ENCODE data around the gene ASB6. TPM values are rescaled to one million over a fixed set of nuclear protein-coding genes. Genes with fewer than 3 reads are reported as not detected.

The ASB6 gene
- total RNA-seq, 2 experiments from 2014 or later, result 19.0 to 21.4 TPM

DNA sequence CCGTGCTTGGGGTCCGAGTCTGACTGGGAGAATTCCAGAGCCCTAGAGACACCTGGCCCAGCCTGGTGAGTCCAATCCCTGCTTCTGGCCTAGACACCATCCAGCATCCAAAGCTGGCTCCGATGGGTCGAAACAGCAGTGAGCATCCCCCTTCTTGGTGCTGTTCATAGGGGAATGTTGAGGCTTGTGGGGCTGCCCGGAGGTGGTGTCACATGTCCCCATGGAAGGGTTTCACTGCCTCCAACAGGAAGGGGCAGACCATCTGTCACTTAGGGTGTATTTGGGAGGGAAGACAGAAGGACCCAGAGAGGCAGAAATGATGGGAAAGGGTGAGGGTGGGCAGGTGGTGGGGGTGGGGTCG, 34.9 kb downstream of the ASB6 start:
- no peak overlapping the region for H3K27ac ChIP-seq (ENCODE audit: low read depth, low read length, poor library complexity, severe bottlenecking)
- ChIA-PET POLR2A (no interaction called here), CTCF (ENCODE audit: unreplicated experiment) (no interaction called here)
- H2AFZ ChIP-seq (ENCODE audit: low read length), result peak overlapping the region; percentile 80; the same call in 1 of the 2 replicates
- H3K4me1 ChIP-seq (ENCODE audit: insufficient read depth, low read length, poor library complexity, severe bottlenecking), result peaks cover 41% of the 10 kb centered on the region
- peak overlapping the region; percentile 50; the same call in 1 of the 2 replicates for H3K4me2 ChIP-seq (ENCODE audit: low read length)
- no TSS peak for BruUV-seq (replicated peaks)
- H3K9me2 ChIP-seq (ENCODE audit: insufficient read depth, low read length), result no peaks in the 10 kb centered on the region
- no peaks in the 10 kb centered on the region for H3K36me3 ChIP-seq (ENCODE audit: insufficient read depth, low read length)
- TF ChIP-seq EZH2phosphoT487 (IDR thresholded peaks at IDR 0.05; ENCODE audit: borderline replicate concordance, low read depth, low read length), result no peak
- TF ChIP-seq, protein P1, sequence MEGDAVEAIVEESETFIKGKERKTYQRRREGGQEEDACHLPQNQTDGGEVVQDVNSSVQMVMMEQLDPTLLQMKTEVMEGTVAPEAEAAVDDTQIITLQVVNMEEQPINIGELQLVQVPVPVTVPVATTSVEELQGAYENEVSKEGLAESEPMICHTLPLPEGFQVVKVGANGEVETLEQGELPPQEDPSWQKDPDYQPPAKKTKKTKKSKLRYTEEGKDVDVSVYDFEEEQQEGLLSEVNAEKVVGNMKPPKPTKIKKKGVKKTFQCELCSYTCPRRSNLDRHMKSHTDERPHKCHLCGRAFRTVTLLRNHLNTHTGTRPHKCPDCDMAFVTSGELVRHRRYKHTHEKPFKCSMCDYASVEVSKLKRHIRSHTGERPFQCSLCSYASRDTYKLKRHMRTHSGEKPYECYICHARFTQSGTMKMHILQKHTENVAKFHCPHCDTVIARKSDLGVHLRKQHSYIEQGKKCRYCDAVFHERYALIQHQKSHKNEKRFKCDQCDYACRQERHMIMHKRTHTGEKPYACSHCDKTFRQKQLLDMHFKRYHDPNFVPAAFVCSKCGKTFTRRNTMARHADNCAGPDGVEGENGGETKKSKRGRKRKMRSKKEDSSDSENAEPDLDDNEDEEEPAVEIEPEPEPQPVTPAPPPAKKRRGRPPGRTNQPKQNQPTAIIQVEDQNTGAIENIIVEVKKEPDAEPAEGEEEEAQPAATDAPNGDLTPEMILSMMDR (conservative IDR thresholded peaks at IDR 0.05; ENCODE audit: low read length), result no peak
- H4K20me1 ChIP-seq (ENCODE audit: insufficient read depth, low read length), result no peaks in the 10 kb centered on the region
- no peaks in the 10 kb centered on the region for H3K9me3 ChIP-seq (ENCODE audit: low read length)
- intact Hi-C loops (cut with micrococcal nuclease; ENCODE audit: unreplicated experiment), result no loop called here
- no peaks in the 10 kb centered on the region for H3K79me2 ChIP-seq (ENCODE audit: insufficient read depth, low read depth, low read length)
- no peak overlapping the region for H3K4me3 ChIP-seq (ENCODE audit: low read depth, low read length, poor library complexity, severe bottlenecking)
- DNase-seq (ENCODE audit: low spot score), result no peak

GRCh38 chr9:129606161-129607026, 35.6 kb downstream of the ASB6 start:
- Histone ChIP-seq H3K9me3 (ENCODE audit: low read length) (no peaks in the 10 kb centered on the region), H3K79me2 (ENCODE audit: insufficient read depth, low read depth, low read length) (no peaks in the 10 kb centered on the region), H3K4me3 (ENCODE audit: low read depth, low read length, poor library complexity, severe bottlenecking) (no peak overlapping the region), H3K27ac (ENCODE audit: low read depth, low read length, poor library complexity, severe bottlenecking) (no peak overlapping the region), H3K4me2 (ENCODE audit: low read length) (no peak overlapping the region), H2AFZ (ENCODE audit: low read length) (no peak overlapping the region), H4K20me1 (ENCODE audit: insufficient read depth, low read length) (no peaks in the 10 kb centered on the region), H3K36me3 (ENCODE audit: insufficient read depth, low read length) (no peaks in the 10 kb centered on the region), H3K4me1 (ENCODE audit: insufficient read depth, low read length, poor library complexity, severe bottlenecking) (peaks cover 39% of the 10 kb centered on the region), H3K9me2 (ENCODE audit: insufficient read depth, low read length) (no peaks in the 10 kb centered on the region)
- intact Hi-C loops (cut with micrococcal nuclease; ENCODE audit: unreplicated experiment), result no loop called here
- no TSS peak for BruUV-seq (replicated peaks)
- TF ChIP-seq, protein P1 (conservative IDR thresholded peaks at IDR 0.05; ENCODE audit: low read length), result no peak
- no peak for TF ChIP-seq EZH2phosphoT487 (IDR thresholded peaks at IDR 0.05; ENCODE audit: borderline replicate concordance, low read depth, low read length)
- ChIA-PET CTCF (ENCODE audit: unreplicated experiment) (interaction anchor here (0.6 kb wide), 1 partner anchor 433 kb away, joined by 3 read pairs; no protein-coding TSS in a partner anchor), POLR2A (no interaction called here)
- no peak for DNase-seq (ENCODE audit: low spot score)

DNA sequence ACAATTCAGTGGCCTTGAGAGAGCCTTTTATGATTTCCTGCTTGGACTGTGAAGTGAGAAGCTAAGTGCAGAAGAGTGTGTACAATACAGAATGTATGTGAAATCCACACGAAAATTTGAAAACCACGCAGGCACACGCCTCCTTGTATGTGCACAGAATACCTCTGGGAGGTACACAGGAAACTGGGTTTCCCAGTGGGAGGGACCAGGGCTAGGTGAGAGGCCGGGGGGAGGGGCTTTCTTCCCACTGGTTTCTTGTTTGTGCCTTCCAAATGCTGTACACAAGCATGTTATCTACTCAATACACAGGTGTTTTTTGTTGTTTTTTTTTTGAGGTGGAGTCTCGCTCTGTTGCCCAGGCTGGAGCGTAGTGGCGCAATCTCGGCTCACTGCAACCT, 37.2 kb downstream of the ASB6 start:
- H3K79me2 ChIP-seq (ENCODE audit: insufficient read depth, low read depth, low read length), result no peaks in the 10 kb centered on the region
- no peaks in the 10 kb centered on the region for H3K36me3 ChIP-seq (ENCODE audit: insufficient read depth, low read length)
- H3K4me1 ChIP-seq (ENCODE audit: insufficient read depth, low read length, poor library complexity, severe bottlenecking), result peaks cover 29% of the 10 kb centered on the region
- intact Hi-C loops (cut with micrococcal nuclease; ENCODE audit: unreplicated experiment), result no loop called here
- no peaks in the 10 kb centered on the region for H3K9me3 ChIP-seq (ENCODE audit: low read length)
- BruUV-seq (replicated peaks), result no TSS peak
- no peak overlapping the region for H3K27ac ChIP-seq (ENCODE audit: low read depth, low read length, poor library complexity, severe bottlenecking)
- CTCF ChIA-PET (ENCODE audit: unreplicated experiment), result no interaction called here
- TF ChIP-seq, protein P1 (conservative IDR thresholded peaks at IDR 0.05; ENCODE audit: low read length), result no peak
- TF ChIP-seq EZH2phosphoT487 (IDR thresholded peaks at IDR 0.05; ENCODE audit: borderline replicate concordance, low read depth, low read length), result no peak
- no peak overlapping the region for H2AFZ ChIP-seq (ENCODE audit: low read length)
- no peak overlapping the region for H3K4me2 ChIP-seq (ENCODE audit: low read length)
- no peaks in the 10 kb centered on the region for H3K9me2 ChIP-seq (ENCODE audit: insufficient read depth, low read length)
- DNase-seq (ENCODE audit: low spot score), result no peak
- no peaks in the 10 kb centered on the region for H4K20me1 ChIP-seq (ENCODE audit: insufficient read depth, low read length)
- POLR2A ChIA-PET, result no interaction called here
- H3K4me3 ChIP-seq (ENCODE audit: low read depth, low read length, poor library complexity, severe bottlenecking), result no peak overlapping the region
